HG03135 (cell line): ENCODE measurements around the gene ZNF169.
A peak's percentile ranks its signal among the peaks of the same experiment; 100 is the strongest.
"Not testable (repeated sequence)": the region's sequence is repeated elsewhere in the genome, so short reads cannot be mapped to it uniquely, and the experiment has no call there.

ENCODE experiments used
- ATAC-seq: cut with Tn5 transposase; IDR thresholded peaks from one replicate; pipeline ENCODE4 v1.9.1; 2021; ENCODE audit warnings: mild to moderate bottlenecking, moderate library complexity; ENCODE audit not compliant: unreplicated experiment

ZNF169 gene

DNA sequence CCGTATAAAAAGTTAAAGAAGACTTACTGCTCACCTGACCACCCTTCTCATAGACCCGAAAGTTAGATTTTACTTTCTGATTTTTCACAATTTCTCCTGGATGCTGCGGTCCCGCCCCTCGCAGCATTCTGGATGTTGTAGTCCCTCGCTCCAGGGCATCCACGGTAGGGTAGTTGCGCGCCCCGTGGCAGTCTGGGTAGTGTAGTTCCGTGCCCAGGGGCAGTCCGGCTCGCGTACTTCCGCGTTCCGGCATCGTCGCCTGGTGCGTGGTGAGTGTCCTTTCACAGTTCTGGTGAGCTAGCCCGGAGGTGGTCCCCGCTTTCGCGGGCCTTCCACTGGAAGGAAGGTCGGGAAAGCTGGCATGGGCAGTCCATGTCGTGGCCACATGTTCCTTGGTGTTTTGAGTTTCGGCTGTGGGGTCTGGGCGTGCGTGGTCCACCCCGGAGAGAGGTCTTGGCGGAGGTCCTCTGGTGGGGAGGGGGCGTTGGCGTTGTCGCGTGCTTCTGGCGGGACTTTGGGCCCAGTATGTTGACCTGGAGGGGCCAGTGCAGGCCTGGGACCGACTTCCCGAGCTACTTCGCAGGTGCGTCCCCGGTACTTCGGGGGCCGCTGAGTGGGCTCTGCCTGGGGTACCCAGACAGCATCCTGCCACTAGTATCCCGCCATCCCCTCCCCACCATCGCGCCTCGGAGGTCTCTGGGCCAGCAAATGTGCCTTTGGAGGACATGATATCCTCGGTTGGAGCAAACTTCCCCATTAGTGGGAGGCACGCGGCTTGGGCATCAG lies at the start of gene ZNF169:
Gene ZNF169 (plus strand): TSS at position 222 of the 786 bp plus-strand sequence. CDS start 19,515 bp downstream, outside the sequence.
- ATAC-seq: peak; percentile 100

DNA sequence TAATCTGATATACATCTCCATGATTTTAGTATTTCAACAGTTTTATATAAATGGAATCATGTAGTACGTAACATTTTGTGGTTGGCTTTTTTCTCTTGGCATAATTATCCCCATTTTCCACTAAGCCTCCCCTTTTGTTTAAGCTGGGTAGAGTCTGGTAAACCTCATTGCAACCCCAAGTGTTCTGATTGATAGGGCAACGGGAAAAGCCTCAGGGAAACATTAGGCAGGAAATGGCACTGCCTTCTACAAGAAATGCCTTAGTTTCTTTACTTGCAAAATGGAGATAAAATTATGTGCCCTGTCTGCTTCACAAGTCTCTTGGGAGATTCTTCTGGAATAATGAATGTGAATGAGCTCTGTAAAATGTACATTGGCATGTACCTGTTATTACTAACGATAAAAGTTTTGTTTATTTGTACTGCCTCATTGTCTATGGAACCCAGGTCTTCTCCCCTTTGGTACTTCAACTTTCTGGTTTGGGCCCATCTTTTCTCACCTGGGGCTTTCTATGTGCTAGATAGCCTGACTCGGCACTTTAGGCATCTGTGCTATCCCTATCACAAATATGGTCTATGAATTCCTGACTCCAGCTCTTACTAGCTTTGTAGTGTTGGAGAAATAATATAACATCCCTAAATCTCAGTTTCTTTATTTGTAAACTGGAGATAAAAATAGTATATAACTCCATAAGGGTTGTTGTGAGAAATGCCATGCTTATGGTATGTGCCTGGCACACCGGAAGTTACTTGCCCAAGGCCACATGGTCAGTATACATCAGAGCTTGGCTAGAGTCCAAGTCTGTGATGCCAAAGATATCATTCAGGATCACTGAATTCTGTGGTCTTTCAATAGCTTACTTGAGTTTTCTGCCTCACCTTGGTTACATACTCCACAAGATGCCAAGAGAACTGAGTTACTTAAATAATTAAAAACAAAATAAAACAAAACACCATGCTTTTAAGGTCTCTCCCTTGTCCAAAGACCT lies 48.2 kb upstream of the ZNF169 start:
- no peak for ATAC-seq

- ATAC-seq: no peak
Observed at GRCh38 chr9:94212091-94212490, 47.0 kb upstream of the ZNF169 start.

GRCh38 chr9:94212531-94212930 lies 46.6 kb upstream of the ZNF169 start:
- no peak for ATAC-seq

GRCh38 chr9:94213511-94214124 lies 45.5 kb upstream of the ZNF169 start:
- ATAC-seq: peak; percentile 91

- no peak for ATAC-seq
Observed at GRCh38 chr9:94222870-94223269, 36.2 kb upstream of the ZNF169 start.

GRCh38 chr9:94225413-94225812 lies 33.7 kb upstream of the ZNF169 start:
- ATAC-seq: not testable (repeated sequence)

GRCh38 chr9:94228616-94229015 lies 30.5 kb upstream of the ZNF169 start:
- no peak for ATAC-seq

- ATAC-seq: no peak
Observed at GRCh38 chr9:94232428-94232827, 26.7 kb upstream of the ZNF169 start.

- ATAC-seq: not testable (repeated sequence)
Observed at GRCh38 chr9:94241098-94241497, 18.0 kb upstream of the ZNF169 start.

DNA sequence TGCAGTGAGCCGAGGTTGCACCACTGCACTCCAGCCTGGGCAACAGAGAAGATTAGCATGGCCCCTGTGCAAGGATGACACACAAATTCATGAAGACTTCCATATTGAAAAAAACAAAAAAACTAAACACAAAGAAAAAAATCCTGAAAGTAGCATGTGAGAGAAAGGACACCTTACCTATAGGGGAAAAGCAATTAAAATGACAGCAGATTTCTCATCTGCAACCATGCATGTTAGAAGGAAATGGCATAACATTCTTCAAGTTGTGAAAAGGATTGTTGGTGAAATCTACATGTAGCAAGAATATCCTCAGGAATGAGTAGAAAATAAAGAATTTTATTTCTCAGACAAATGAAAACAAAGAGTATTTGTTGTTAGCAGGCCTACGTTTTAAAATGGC lies 13.4 kb upstream of the ZNF169 start:
- no peak for ATAC-seq

DNA sequence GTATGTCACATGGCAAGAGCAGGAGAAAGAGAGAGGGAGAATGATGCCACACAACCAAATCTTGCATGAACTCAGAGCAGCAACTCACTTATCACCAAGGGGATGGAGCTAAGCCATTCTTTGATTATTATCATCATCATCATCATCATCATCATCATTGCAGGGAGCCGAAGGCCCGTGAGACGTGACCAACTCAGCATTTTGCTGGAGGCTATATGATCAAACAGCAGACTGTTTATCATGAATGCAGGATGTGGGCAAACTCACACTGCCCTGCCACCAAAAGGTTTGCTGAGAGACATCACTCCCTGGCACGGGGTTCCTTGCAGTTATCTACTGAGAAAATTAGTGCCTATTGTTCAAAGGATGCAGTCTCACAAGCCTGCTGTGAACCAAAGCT lies 8.6 kb upstream of the ZNF169 start:
- ATAC-seq: no peak

DNA sequence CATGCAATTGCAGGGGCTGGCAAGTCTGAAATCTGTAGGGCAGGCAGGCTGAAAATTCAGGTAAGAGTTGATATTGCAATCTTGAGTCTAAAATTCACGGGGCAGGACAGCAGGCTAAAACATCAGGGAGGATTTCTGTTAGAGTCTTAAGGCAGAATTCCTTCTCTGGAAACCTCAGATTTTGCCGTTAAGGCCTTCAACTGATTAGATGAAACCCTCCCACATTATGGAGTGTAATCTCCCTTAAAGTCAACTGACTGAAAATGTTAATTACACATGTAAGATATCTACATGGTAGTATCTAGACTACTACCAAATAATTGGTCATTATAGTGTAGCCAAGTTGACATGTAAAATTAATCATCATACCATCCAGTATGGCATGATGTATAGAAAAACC lies 3.1 kb upstream of the ZNF169 start:
- ATAC-seq: no peak

DNA sequence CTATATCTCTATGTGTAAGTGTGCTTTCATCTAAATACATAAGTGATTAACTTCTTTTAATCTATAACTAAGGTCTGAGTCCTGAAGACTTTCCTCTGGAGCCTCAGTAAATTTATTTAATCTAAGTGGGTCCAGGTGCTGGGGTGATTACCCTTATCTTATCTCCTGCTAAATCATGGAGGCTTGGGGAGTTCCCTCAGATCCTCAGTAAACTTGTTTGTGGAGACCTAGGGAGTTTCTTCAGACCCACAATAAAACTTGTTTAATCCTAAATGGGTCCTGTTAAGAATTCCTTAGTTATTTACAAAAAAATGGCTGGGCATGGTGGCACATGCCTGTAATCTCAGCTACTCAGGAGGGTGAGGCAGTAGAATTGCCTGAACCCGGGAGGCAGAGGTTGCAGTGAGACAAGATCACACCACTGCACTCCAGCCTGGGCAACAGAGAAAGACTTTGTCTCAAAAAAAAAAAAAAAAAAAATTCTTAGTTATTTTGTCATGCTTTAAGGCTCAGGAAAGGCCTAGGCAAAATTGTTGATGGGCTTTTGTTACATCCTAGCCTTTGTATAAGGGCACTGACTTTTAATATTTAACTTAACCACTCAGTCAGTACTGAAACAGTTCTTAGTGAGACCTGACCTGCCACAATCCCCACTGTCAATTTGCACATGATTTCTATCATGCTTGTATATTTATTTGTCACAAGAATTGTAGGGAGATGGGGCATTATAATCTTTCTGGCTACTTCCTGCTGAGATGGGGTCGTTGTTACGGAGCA lies 6.7 kb downstream of the ZNF169 start:
- not testable (repeated sequence) for ATAC-seq

DNA sequence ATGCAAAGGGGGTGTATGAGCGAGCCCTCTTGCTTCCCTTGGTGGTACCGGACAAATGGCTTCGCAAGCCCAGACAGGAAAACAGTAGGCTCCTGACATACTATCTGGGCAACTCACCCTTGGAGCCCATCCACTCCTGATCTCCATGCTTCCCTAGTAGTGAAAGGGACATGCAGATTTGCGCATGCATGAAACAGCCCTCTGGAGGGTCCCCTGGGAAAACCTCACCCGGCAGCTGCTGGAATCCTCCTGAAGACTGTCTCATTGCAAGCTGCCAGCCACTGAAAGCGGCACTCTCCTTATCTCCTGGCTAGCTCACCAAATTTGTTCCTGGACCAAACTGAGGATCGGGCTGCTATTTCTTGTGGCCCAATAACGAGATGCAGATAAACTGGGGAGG lies 10.2 kb downstream of the ZNF169 start:
- ATAC-seq: no peak

GRCh38 chr9:94270009-94270408 lies 10.9 kb downstream of the ZNF169 start:
- no peak for ATAC-seq

DNA sequence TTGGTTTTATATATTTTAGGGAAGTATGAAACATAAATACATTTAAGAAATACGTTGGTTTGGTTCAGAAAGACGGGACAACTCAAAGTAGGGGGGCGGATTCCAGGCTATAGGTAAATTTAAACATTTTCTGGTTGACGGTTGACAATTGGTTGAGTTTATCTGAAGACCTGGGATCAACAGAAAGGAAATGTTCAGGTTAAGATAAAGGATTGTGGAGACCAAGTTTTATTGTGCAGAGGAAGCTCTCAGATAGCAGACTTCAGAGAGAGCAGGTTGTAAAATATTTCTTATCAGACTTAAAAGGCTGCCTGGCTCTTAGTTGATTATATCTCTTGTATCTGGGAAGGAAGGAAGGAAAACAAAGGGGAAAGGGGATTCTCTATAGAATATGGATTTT lies 17.9 kb downstream of the ZNF169 start:
- ATAC-seq: not testable (repeated sequence)

DNA sequence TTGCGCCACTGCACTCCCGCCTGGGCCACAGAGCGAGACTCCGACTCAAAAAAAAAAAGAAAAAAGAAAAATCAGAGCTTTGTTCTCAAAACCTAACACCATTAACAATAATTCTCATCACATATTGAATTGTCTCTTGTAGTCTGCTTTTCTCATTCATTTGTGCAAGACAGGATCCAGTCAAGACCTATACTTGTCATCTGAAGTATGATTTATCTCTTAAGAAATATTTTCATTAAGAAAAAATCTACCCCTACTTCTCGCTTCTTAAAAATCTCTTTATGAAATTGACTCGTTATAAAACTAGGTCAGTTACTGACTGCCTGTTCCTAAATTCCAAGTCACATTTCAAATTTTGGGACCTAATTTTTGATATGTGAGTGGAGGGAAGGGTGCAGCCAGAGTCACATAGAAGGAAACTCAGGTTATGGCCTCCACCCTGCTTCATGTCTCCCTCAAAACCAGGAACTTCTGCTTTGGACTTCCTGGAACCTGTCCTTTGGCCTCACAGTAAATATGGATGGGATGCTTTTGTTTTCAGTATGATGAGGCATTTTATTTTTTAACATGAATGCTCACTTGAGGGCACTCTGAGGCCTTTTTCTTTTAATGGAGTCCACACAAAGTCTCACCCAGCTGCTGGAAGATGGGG lies 18.9 kb downstream of the ZNF169 start:
- ATAC-seq: no peak

DNA sequence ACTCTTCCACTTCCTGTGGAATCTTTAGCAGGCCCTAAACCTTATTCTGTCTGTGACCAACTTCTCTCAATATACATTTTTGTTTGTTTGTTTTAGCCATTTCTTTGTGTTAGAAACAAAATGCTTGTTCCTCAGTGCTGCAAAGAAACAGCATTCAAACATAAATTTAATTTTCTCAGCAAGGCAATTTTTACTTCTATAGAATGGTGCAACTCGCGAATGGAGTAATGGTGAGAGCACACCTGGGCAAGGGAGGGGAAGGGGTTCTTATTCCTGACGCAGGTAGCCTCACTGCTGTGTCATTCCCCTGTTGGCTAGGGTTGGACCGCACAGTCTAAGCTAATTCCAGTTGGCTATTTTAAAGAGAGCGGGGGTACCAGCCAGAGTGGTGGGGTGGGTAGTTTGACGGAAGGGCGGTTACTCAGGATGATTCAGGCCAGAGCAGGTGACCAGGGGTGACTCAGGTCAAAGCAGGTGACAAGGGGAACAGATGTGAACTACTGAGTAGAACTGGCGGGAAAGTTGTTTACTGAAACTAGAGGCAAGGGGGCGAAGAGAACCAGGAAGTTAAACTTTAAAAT lies 21.4 kb downstream of the ZNF169 start:
- ATAC-seq: no peak

GRCh38 chr9:94281101-94281500 lies 22.0 kb downstream of the ZNF169 start:
- no peak for ATAC-seq
